GF-D8 (cell line): ENCODE measurements around the gene NR2C2.

Experiments used
- DNase-seq: peaks from one replicate; lab custom pipeline; 2025; lab: John Stamatoyannopoulos, UW

Gene NR2C2

GRCh38 chr3:14921811-14922705, 25.3 kb upstream of the NR2C2 start:
- no peak for DNase-seq

- no peak for DNase-seq
Observed at GRCh38 chr3:14922863-14923262, 24.5 kb upstream of the NR2C2 start.

DNA sequence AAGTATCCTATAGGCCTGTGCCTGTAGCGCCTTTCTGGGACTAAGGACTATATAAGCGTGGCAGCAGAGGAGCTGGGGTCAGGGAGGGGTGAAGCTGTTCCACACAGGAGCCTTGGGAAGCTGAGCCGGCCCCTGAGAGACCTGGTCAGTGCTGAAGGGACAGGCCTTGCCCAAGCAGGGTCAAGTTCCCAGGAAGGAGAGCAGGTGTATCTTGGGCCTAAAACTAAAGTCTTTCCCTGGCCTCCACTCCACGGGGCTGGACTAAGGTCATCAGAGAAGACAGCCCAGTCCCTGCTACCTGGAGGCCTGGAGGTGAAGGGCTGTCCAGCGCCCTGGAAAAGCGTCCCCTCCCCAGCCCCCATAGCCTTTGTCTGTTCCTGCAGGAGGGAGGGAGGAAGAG, 23.9 kb upstream of the NR2C2 start:
- no peak for DNase-seq

DNA sequence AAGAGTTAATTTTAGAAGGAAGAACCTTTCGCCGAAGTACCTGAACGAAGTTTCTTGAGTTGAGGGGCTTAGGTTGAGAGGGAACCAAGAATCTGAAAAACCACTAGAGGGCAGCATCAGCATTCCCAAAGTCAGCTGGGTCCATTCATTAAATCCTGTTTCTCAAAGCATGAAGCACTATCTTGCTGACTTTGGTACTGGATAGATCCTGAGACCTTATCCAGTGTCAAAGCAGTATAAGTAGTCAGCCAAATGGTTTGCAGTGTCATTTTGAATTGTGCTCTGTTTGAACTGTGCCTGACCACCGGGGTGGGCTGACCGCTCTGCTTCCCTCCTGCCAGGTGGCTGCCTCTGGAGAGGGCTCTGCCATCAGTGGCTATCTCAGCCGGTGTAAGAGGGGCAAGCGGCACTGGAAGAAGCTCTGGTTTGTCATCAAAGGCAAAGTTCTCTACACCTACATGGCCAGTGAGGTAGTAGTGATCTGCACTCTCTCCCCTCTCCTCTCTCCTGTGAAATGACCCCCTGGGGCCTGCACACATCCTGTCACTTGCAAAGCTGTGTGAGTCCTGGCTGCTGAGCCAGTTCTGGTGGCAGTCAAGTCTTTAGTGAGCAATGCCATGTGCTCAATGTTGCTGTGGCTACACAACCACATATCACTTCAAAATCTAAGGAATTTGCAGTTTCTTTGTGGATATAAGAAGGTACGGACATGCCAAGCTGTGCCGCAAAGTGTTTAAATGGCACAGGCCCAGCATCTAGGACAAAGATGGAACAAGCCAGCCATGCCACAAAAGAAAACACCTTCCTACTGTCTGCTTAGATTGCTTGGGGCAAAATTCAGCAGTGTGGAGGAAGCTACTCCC, 21.4 kb upstream of the NR2C2 start:
- DNase-seq = no peak

- DNase-seq = no peak
Observed at GRCh38 chr3:14926592-14926991, 20.8 kb upstream of the NR2C2 start.

- no peak for DNase-seq
Observed at GRCh38 chr3:14927308-14927707, 20.1 kb upstream of the NR2C2 start.

- DNase-seq = no peak
Observed at GRCh38 chr3:14929310-14930074, 17.9 kb upstream of the NR2C2 start.

DNA sequence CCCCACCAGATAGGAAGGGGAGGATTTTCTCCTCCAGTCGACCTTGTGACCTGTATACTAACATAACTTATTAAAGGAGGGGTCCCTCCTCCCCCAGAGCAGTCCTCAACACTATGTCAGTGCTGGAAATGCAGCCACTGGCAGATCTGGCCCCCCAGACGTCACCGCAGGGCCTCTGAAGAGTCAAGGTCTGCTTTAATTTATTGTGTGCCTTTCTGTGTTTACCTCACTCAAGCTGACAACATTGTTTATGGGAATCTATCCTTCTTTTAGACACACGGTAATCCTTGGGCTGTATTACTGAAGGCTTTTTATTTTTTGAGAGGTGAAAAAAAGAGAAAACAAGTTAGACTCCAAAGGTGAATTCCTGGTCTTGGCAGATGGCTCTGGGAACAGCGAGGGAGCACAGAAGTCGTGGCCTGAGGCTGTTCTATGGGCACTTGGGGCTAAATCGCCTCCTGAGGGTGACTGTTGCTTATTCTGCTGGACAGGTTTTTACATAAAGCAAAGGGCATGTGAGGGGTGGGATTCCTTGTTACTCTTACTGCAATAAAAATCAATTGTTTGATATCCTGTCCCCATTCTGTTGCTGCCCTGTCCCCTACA, 13.5 kb upstream of the NR2C2 start:
- no peak for DNase-seq

GRCh38 chr3:14935592-14936345, 11.6 kb upstream of the NR2C2 start:
- no peak for DNase-seq

GRCh38 chr3:14938954-14939353, 8.4 kb upstream of the NR2C2 start:
- DNase-seq = no peak

- DNase-seq = no peak
Observed at GRCh38 chr3:14941871-14942270, 5.5 kb upstream of the NR2C2 start.

DNA sequence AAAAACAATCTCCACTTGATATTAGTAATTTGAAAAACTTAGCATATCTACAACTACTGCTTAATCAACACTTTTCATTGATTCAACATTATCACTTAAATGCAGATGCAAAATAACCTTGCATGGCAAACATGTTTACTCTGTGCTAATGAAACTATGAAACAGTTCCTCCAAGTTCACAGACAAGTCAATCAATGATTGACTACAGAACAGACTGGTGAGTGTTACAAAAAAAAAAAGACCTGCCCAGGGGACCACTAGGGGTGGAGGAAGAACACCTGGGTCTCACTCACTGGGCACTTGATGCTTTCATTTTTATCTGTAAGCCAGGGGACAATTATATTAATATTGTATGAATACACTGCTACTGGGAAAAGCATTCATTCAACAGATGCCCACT, 4.3 kb upstream of the NR2C2 start:
- no peak for DNase-seq

GRCh38 chr3:14946236-14946635, 1.1 kb upstream of the NR2C2 start:
- no peak for DNase-seq

GRCh38 chr3:14946739-14947099, 664 bp upstream of the NR2C2 start:
- no peak for DNase-seq

- peak; percentile 88 for DNase-seq
Observed at GRCh38 chr3:14947886-14948608, 664 bp downstream of the NR2C2 start.

- no peak for DNase-seq
Observed at GRCh38 chr3:14948609-14949038, 1.2 kb downstream of the NR2C2 start.

DNA sequence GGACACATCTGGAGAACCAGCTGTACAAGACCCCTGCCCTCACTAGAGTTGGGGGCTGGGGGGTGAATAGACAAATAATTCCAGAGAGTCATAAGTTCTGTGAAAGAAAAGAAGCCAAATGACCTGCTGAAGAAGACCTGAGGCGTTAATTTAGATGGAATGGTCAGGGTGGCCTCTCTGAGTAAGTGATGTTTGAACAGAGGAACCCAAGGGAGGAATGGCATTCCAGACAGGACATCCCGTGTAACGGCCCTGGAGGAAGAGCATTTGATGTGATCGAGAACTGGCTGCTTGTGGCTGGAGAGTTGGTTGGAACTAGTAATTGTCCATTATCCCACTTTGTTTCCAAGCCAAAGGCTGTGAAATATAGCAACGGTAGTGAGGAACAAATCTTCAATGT, 1.7 kb downstream of the NR2C2 start:
- DNase-seq = no peak

GRCh38 chr3:14950274-14950673, 2.9 kb downstream of the NR2C2 start:
- DNase-seq = peak; percentile 15

- DNase-seq = no peak
Observed at GRCh38 chr3:14957153-14957552, 9.8 kb downstream of the NR2C2 start.

DNA sequence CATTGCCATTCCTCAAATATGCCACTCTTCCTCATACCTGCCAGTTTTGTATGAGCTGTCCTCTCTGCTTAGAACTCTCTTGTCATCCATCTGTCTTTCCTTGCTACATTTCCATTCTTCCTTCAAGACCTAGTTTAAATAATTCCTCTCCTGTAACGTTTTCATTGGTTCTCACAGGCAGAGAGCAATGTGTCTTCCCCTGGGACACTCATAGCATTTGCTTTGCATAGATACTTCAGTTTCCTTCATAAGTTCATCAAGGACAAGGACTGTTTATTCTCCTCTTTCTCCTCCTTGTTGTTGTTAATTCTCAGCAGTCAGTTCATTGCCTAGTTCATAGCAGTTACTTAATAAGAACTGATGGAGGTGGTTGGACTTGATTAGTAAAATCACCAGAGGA, 10.5 kb downstream of the NR2C2 start:
- DNase-seq = no peak
